ENCODE results near the gene CRMP1. TPM values are rescaled to one million over a fixed set of nuclear protein-coding genes. Genes with fewer than 3 reads are reported as not detected.

The CRMP1 gene
- total RNA-seq, 1 experiment from 2014 or later, result 134 TPM

DNA sequence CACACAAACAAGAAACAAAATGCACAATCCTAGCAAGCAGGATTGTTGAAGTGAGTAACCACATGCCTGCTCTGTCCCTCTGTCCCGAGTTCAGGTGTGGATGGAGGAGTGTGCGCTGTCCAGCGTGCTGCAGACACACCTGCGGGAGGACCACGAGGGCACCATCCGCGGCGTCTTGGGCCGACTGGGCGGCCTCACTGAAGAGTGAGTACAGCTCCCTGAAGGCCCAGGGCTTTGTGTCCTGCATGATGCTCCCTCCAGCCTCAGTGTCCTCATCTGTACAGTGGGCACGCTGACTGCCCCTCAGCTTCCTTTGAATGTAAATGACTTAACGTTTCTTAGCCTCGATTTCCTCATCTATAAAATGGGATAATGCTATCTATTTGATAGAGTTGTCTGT is 99.4 kb downstream of the CRMP1 start (continued):
- TF ChIP-seq, protein P1, sequence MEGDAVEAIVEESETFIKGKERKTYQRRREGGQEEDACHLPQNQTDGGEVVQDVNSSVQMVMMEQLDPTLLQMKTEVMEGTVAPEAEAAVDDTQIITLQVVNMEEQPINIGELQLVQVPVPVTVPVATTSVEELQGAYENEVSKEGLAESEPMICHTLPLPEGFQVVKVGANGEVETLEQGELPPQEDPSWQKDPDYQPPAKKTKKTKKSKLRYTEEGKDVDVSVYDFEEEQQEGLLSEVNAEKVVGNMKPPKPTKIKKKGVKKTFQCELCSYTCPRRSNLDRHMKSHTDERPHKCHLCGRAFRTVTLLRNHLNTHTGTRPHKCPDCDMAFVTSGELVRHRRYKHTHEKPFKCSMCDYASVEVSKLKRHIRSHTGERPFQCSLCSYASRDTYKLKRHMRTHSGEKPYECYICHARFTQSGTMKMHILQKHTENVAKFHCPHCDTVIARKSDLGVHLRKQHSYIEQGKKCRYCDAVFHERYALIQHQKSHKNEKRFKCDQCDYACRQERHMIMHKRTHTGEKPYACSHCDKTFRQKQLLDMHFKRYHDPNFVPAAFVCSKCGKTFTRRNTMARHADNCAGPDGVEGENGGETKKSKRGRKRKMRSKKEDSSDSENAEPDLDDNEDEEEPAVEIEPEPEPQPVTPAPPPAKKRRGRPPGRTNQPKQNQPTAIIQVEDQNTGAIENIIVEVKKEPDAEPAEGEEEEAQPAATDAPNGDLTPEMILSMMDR (IDR thresholded peaks at IDR 0.05), result no peak
- TF ChIP-seq, protein P2, sequence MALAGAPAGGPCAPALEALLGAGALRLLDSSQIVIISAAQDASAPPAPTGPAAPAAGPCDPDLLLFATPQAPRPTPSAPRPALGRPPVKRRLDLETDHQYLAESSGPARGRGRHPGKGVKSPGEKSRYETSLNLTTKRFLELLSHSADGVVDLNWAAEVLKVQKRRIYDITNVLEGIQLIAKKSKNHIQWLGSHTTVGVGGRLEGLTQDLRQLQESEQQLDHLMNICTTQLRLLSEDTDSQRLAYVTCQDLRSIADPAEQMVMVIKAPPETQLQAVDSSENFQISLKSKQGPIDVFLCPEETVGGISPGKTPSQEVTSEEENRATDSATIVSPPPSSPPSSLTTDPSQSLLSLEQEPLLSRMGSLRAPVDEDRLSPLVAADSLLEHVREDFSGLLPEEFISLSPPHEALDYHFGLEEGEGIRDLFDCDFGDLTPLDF (CRISPR knock-in tag; IDR thresholded peaks at IDR 0.05), result no peak
- TF ChIP-seq NR1H2 (CRISPR knock-in tag; IDR thresholded peaks at IDR 0.05), result no peak
- TF ChIP-seq ZNF416 (CRISPR knock-in tag; IDR thresholded peaks at IDR 0.05), result no peak
- no peak for TF ChIP-seq ZNF138 (CRISPR knock-in tag; conservative IDR thresholded peaks at IDR 0.05)

GRCh38 chr4:5791654-5792053 is 101.2 kb downstream of the CRMP1 start:
- no peak for DNase-seq (ENCODE audit: low spot score)
- no peaks in the 10 kb centered on the region for H3K27me3 Mint-ChIP-seq (ENCODE audit: low read depth)
- no peak overlapping the region for H3K27ac Mint-ChIP-seq
- no peaks in the 10 kb centered on the region for H3K9me3 Mint-ChIP-seq
- peaks cover 30% of the 10 kb centered on the region for H3K36me3 Mint-ChIP-seq
- no peak for ATAC-seq
- TF ChIP-seq, protein P3, sequence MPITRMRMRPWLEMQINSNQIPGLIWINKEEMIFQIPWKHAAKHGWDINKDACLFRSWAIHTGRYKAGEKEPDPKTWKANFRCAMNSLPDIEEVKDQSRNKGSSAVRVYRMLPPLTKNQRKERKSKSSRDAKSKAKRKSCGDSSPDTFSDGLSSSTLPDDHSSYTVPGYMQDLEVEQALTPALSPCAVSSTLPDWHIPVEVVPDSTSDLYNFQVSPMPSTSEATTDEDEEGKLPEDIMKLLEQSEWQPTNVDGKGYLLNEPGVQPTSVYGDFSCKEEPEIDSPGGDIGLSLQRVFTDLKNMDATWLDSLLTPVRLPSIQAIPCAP (CRISPR knock-in tag; IDR thresholded peaks at IDR 0.05), result no peak
- no peak for TF ChIP-seq SMAD4 (CRISPR knock-in tag; IDR thresholded peaks at IDR 0.05)
- TF ChIP-seq, protein P4, sequence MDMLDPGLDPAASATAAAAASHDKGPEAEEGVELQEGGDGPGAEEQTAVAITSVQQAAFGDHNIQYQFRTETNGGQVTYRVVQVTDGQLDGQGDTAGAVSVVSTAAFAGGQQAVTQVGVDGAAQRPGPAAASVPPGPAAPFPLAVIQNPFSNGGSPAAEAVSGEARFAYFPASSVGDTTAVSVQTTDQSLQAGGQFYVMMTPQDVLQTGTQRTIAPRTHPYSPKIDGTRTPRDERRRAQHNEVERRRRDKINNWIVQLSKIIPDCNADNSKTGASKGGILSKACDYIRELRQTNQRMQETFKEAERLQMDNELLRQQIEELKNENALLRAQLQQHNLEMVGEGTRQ (CRISPR knock-in tag; IDR thresholded peaks at IDR 0.05), result no peak
- TF ChIP-seq NFYB (CRISPR knock-in tag; conservative IDR thresholded peaks at IDR 0.05; ENCODE audit: low read depth), result no peak
- no peak for TF ChIP-seq NR1H2 (CRISPR knock-in tag; IDR thresholded peaks at IDR 0.05)
- TF ChIP-seq FOXJ3 (CRISPR knock-in tag; IDR thresholded peaks at IDR 0.05; ENCODE audit: borderline replicate concordance), result no peak
- no peak for TF ChIP-seq ATF2 (CRISPR knock-in tag; IDR thresholded peaks at IDR 0.05; ENCODE audit: borderline replicate concordance, low read depth)
- no peak for TF ChIP-seq ZNF232 (CRISPR knock-in tag; IDR thresholded peaks at IDR 0.05)
- POLR2A ChIA-PET, result no interaction called here
- H3K4me1 Mint-ChIP-seq, result no peaks in the 10 kb centered on the region
- no peak overlapping the region for H3K4me3 Mint-ChIP-seq
- CTCF ChIA-PET, result interaction anchor here (0.5 to 1.7 kb wide), 2 partner anchors 10 to 22 kb away, joined by 5 to 6 read pairs; no protein-coding TSS in a partner anchor

- ATAC-seq (no peak), DNase-seq (ENCODE audit: low spot score) (no peak)
- no peak for TF ChIP-seq NFATC4 (CRISPR knock-in tag; IDR thresholded peaks at IDR 0.05)
- 0 out of 2 replicates have a peak, but pooled peaks have one; percentile 23 for TF ChIP-seq SMAD4 (CRISPR knock-in tag; IDR thresholded peaks at IDR 0.05)
- Mint-ChIP-seq H3K9me3 (no peaks in the 10 kb centered on the region), H3K36me3 (peaks cover 28% of the 10 kb centered on the region), H3K27ac (no peak overlapping the region), H3K4me3 (no peak overlapping the region), H3K27me3 (ENCODE audit: low read depth) (no peaks in the 10 kb centered on the region), H3K4me1 (no peaks in the 10 kb centered on the region)
- CTCF ChIA-PET, result interaction anchor here (0.6 to 1.7 kb wide), 2 partner anchors 23 to 805 kb away, joined by 3 to 5 read pairs; no protein-coding TSS in a partner anchor
- POLR2A ChIA-PET, result no interaction called here
Measured at GRCh38 chr4:5790546-5790857, 102.4 kb downstream of the CRMP1 start.

GRCh38 chr4:5789141-5789540 is 103.7 kb downstream of the CRMP1 start:
- no peak overlapping the region for H3K4me3 Mint-ChIP-seq
- no peaks in the 10 kb centered on the region for H3K27me3 Mint-ChIP-seq (ENCODE audit: low read depth)
- ChIA-PET POLR2A (no interaction called here), CTCF (interaction anchor here (0.6 kb wide), 1 partner anchor 801 kb away, joined by 3 read pairs; no protein-coding TSS in a partner anchor)
- no peaks in the 10 kb centered on the region for H3K9me3 Mint-ChIP-seq
- no peak for ATAC-seq
- H3K4me1 Mint-ChIP-seq, result peaks cover 5% of the 10 kb centered on the region
- H3K36me3 Mint-ChIP-seq, result peaks cover 28% of the 10 kb centered on the region
- DNase-seq (ENCODE audit: low spot score), result no peak
- H3K27ac Mint-ChIP-seq, result no peak overlapping the region; the same call in 1 of the 2 replicates
- TF ChIP-seq, protein P5, sequence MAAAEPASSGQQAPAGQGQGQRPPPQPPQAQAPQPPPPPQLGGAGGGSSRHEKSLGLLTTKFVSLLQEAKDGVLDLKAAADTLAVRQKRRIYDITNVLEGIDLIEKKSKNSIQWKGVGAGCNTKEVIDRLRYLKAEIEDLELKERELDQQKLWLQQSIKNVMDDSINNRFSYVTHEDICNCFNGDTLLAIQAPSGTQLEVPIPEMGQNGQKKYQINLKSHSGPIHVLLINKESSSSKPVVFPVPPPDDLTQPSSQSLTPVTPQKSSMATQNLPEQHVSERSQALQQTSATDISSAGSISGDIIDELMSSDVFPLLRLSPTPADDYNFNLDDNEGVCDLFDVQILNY (CRISPR knock-in tag; IDR thresholded peaks at IDR 0.05), result no peak
- TF ChIP-seq HMGXB4 (CRISPR knock-in tag; IDR thresholded peaks at IDR 0.05) (no peak), NR3C1 (CRISPR knock-in tag; conservative IDR thresholded peaks at IDR 0.05; ENCODE audit: low read depth) (no peak), MXD4 (CRISPR knock-in tag; IDR thresholded peaks at IDR 0.05; ENCODE audit: borderline replicate concordance) (no peak), IRF2 (CRISPR knock-in tag; IDR thresholded peaks at IDR 0.05; ENCODE audit: borderline replicate concordance, low read depth) (no peak), FOXP4 (CRISPR knock-in tag; IDR thresholded peaks at IDR 0.05) (no peak)

Measured in WTC11 (cell line).